GM23338 (cell line): Measurements from ENCODE around the gene RCBTB1. TPM values are rescaled to one million over a fixed set of nuclear protein-coding genes. Genes with fewer than 3 reads are reported as not detected.

Experiments
- ATAC-seq: fragments of 200-7000 bp; cut with Tn5 transposase; 3 replicates; pipeline ENCODE4 v1.9.1; 2020
- DNase-seq: peaks from one replicate; pipeline ENCODE4 v3.0.0-alpha.2; 2015; ENCODE audit warnings: low spot score
- H2AFZ ChIP-seq: fragments of 200-600 bp; sonication (generic); 2 replicates; pipeline ENCODE4 v1.8.0; 2016; ENCODE audit warnings: antibody characterized with exemption, mild to moderate bottlenecking, moderate library complexity
- H3F3A ChIP-seq: fragments of 200-600 bp; sonication (generic); replicated peaks from 2 replicates; pipeline ENCODE4 v1.8.0; 2017; ENCODE audit warnings: antibody characterized with exemption, mixed run types, low read depth
- H3K27ac ChIP-seq: fragments of 200-600 bp; sonication (generic); 2 replicates; pipeline ENCODE4 v1.6.1; 2016; ENCODE audit warnings: low read depth
- H3K27me3 ChIP-seq: fragments of 200-600 bp; sonication (generic); 2 replicates; pipeline ENCODE4 v1.8.0; 2016; ENCODE audit warnings: mild to moderate bottlenecking, mixed run types, moderate library complexity; ENCODE audit not compliant: insufficient read depth
- H3K36me3 ChIP-seq: fragments of 200-600 bp; sonication (generic); 2 replicates; pipeline ENCODE4 v1.8.0; 2016; ENCODE audit warnings: mild to moderate bottlenecking; ENCODE audit not compliant: insufficient read depth
- H3K4me1 ChIP-seq: fragments of 200-600 bp; sonication (generic); 2 replicates; pipeline ENCODE4 v1.8.0; 2016; ENCODE audit warnings: mild to moderate bottlenecking, moderate library complexity; ENCODE audit not compliant: insufficient read depth
- H3K4me2 ChIP-seq: fragments of 200-600 bp; sonication (generic); 2 replicates; pipeline ENCODE4 v1.7.1; 2017; ENCODE audit warnings: mixed run types
- H3K4me3 ChIP-seq: fragments of 200-600 bp; sonication (generic); 2 replicates; pipeline ENCODE4 v1.6.1; 2016; ENCODE audit warnings: mixed run types
- H3K79me2 ChIP-seq: fragments of 200-600 bp; sonication (generic); replicated peaks from 2 replicates; pipeline ENCODE4 v1.8.0; 2017; ENCODE audit warnings: mild to moderate bottlenecking; ENCODE audit not compliant: insufficient read depth
- H3K9me2 ChIP-seq: fragments of 200-600 bp; sonication (generic); 2 replicates; pipeline ENCODE4 v1.8.0; 2017; ENCODE audit not compliant: insufficient read depth
- H4K20me1 ChIP-seq: fragments of 200-600 bp; sonication (generic); replicated peaks from 2 replicates; pipeline ENCODE4 v1.8.0; 2017; ENCODE audit warnings: mild to moderate bottlenecking; ENCODE audit not compliant: insufficient read depth
- H3K27ac Mint-ChIP-seq: 2 replicates; pipeline ENCODE4 v1.8.0; 2020; ENCODE audit warnings: inconsistent platforms, mild to moderate bottlenecking, moderate library complexity, mixed read lengths
- H3K27me3 Mint-ChIP-seq: 3 replicates; pipeline ENCODE4 v1.8.0; 2022; ENCODE audit warnings: low read depth, mild to moderate bottlenecking, moderate library complexity, mixed read lengths, inconsistent platforms; ENCODE audit not compliant: insufficient read depth, poor library complexity
- H3K36me3 Mint-ChIP-seq: 3 replicates; pipeline ENCODE4 v1.8.0; 2021; ENCODE audit warnings: low read depth, mild to moderate bottlenecking, inconsistent platforms, moderate library complexity, mixed read lengths
- H3K4me1 Mint-ChIP-seq: 3 replicates; pipeline ENCODE4 v1.8.0; 2020; ENCODE audit warnings: mild to moderate bottlenecking, inconsistent platforms, mixed read lengths
- H3K4me3 Mint-ChIP-seq: 3 replicates; pipeline ENCODE4 v1.8.0; 2021; ENCODE audit warnings: moderate library complexity, mild to moderate bottlenecking, inconsistent platforms, mixed read lengths
- H3K9me3 Mint-ChIP-seq: 3 replicates; pipeline ENCODE4 v1.8.0; 2020; ENCODE audit warnings: moderate library complexity, mild to moderate bottlenecking, inconsistent platforms, mixed read lengths
- CREB1 ChIP-seq: fragments of 250-450 bp; sonication (Bioruptor Pico); IDR thresholded peaks from 2 replicates; pipeline ENCODE4 v1.5.0; 2020; ENCODE audit warnings: low read depth, mild to moderate bottlenecking, moderate library complexity
- CTCF ChIP-seq, 2 experiments: fragments of 200-600 bp in 1 of 2; sonication (generic) in 1 of 2; conservative IDR thresholded peaks; 2 replicates each; pipeline versions ENCODE4 v1.5.1 to v1.6.1; 2016 to 2017; ENCODE audit warnings: antibody characterized with exemption in 2 of 2, low read depth in 2 of 2, mild to moderate bottlenecking in 2 of 2, moderate library complexity in 1 of 2
- ETS1 ChIP-seq: IDR thresholded peaks from 2 replicates; pipeline ENCODE4 v1.6.1; 2016; ENCODE audit warnings: antibody characterized with exemption
- EZH2 ChIP-seq: fragments of 200-600 bp; sonication (generic); IDR thresholded peaks from one replicate; pipeline ENCODE4 v1.8.0; 2017; ENCODE audit warnings: antibody characterized with exemption, mild to moderate bottlenecking, low read depth; ENCODE audit not compliant: unreplicated experiment
- EZH2phosphoT487 ChIP-seq: fragments of 200-600 bp; sonication (generic); IDR thresholded peaks from one replicate; pipeline ENCODE4 v1.8.1; 2018; ENCODE audit warnings: antibody characterized with exemption; ENCODE audit not compliant: unreplicated experiment
- NANOG ChIP-seq: IDR thresholded peaks from 2 replicates; pipeline ENCODE4 v1.6.1; 2016; ENCODE audit warnings: antibody characterized with exemption, borderline replicate concordance
- REST ChIP-seq: IDR thresholded peaks from one replicate; pipeline ENCODE4 v1.6.1; 2018; ENCODE audit warnings: antibody characterized with exemption; ENCODE audit not compliant: unreplicated experiment
- STAT1 ChIP-seq: IDR thresholded peaks from one replicate; pipeline ENCODE4 v1.6.1; 2016; ENCODE audit warnings: antibody characterized with exemption; ENCODE audit not compliant: unreplicated experiment
- ZNF114 ChIP-seq: fragments of 250-450 bp; sonication (Bioruptor Pico); IDR thresholded peaks from 2 replicates; pipeline ENCODE4 v1.5.0; 2020; ENCODE audit warnings: mild to moderate bottlenecking, moderate library complexity
- ZNF331 ChIP-seq: fragments of 250-450 bp; sonication (Bioruptor Pico); IDR thresholded peaks from 2 replicates; pipeline ENCODE4 v1.5.0; 2020; ENCODE audit warnings: low read depth, mild to moderate bottlenecking, moderate library complexity
- polyA plus RNA-seq: library from polyadenylated mRNA; unstranded; fragments of >200 nt; fragmentation: Nextera tagmentation; extraction: Ambion mirVana; gene quantifications from 2 replicates; pipeline ENCODE4 v1.2.1, GENCODE V29; 2016
- total RNA-seq: library from RNA; depleted of rRNA; stranded (reverse); fragments of >200 nt; shearing (Covaris generic); gene quantifications from 2 replicates; pipeline ENCODE4 v1.2.3, GENCODE V29; 2014

The RCBTB1 gene
- total and polyA plus RNA-seq, 2 experiments from 2014 or later = 10.8 to 33.5 TPM

- no peaks in the 10 kb centered on the region for H3K9me3 Mint-ChIP-seq
- H2AFZ ChIP-seq = no peak overlapping the region
- H3F3A ChIP-seq = no peaks in the 10 kb centered on the region
- H3K27ac ChIP-seq = no peak overlapping the region
- H3K4me1 Mint-ChIP-seq = no peaks in the 10 kb centered on the region; the same call in 2 of the 3 replicates
- no peaks in the 10 kb centered on the region for H3K27me3 ChIP-seq
- H3K9me2 ChIP-seq = no peaks in the 10 kb centered on the region
- H3K4me3 Mint-ChIP-seq = no peak overlapping the region
- peaks cover 25% of the 10 kb centered on the region for H3K36me3 Mint-ChIP-seq
- no peak overlapping the region for H3K4me3 ChIP-seq
- H3K4me1 ChIP-seq = no peaks in the 10 kb centered on the region
- ATAC-seq = no peak
- H3K27ac Mint-ChIP-seq = no peak overlapping the region
- H3K36me3 ChIP-seq = peaks cover 10% of the 10 kb centered on the region; the same call in 1 of the 2 replicates
- no peaks in the 10 kb centered on the region for H4K20me1 ChIP-seq
- TF ChIP-seq CTCF (conservative IDR thresholded peaks at IDR 0.05; ENCODE audit: low read depth in 2 of 2) (no peak), STAT1 (no peak), EZH2 (no peak), CREB1 (CRISPR knock-in tag) (no peak), EZH2phosphoT487 (no peak), ZNF331 (no peak), NANOG (no peak), ZNF114 (CRISPR knock-in tag) (no peak), ETS1 (no peak), REST (no peak)
- no peaks in the 10 kb centered on the region for H3K27me3 Mint-ChIP-seq
- no peak overlapping the region for H3K4me2 ChIP-seq
- no peak for DNase-seq
- no peaks in the 10 kb centered on the region for H3K79me2 ChIP-seq
These were observed 47.0 kb downstream of the RCBTB1 start for GRCh38 chr13:49538404-49538803.
